ENCODE measurements around the gene PPIC.

- TF ChIP-seq CTCF (IDR thresholded peaks at IDR 0.05) (no peak), ZFX (IDR thresholded peaks at IDR 0.05; ENCODE audit: borderline replicate concordance) (no peak)
These were observed 40.4 kb downstream of the PPIC start for GRCh38 chr5:122996091-122996490.
